GM23248 (cell line): ENCODE measurements around the gene IQGAP1.

ENCODE experiments used
- EZH2 ChIP-seq: fragments of 200-600 bp; sonication (generic); IDR thresholded peaks from 2 replicates; pipeline ENCODE4 v1.6.1; 2018; ENCODE audit warnings: antibody characterized with exemption, mild to moderate bottlenecking; ENCODE audit not compliant: insufficient read depth, poor library complexity, severe bottlenecking
- EZH2phosphoT487 ChIP-seq: fragments of 200-600 bp; sonication (generic); IDR thresholded peaks from 2 replicates; pipeline ENCODE4 v1.6.1; 2018; ENCODE audit warnings: antibody characterized with exemption, moderate library complexity, mild to moderate bottlenecking, low read depth; ENCODE audit not compliant: insufficient read depth

DNA sequence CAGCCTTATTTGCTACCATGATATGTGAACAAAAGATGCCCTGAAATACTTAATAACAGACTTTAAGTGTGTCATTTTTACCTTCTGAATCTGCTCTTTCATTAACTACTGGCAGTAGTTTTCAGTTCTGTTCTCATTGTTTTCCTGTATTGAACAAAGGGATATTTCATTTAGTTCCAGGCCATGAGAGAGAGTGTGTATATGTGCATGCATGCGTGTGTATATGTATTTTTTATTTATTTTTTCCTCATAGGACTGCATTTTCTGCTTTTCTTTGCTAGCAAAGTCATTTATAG, 94.9 kb downstream of the IQGAP1 start:
- TF ChIP-seq EZH2 (no peak), EZH2phosphoT487 (no peak)
